ENCODE measurements around the gene CALCOCO2.

The CALCOCO2 gene

GRCh38 chr17:48873696-48874443, 43.0 kb downstream of the CALCOCO2 start:
- no peak for DNase-seq (ENCODE audit: low read depth, low spot score)
- in situ Hi-C loops (cut with HindIII; ENCODE audit: low sequenced_read_pairs), result no loop called here
- H3K4me3 ChIP-seq (ENCODE audit: low read depth, low read length), result no peak overlapping the region
- TF ChIP-seq CTCF (IDR thresholded peaks at IDR 0.05; ENCODE audit: low read depth, low read length), result no peak

- peak; percentile 96 for TF ChIP-seq CTCF (IDR thresholded peaks at IDR 0.05; ENCODE audit: low read depth, low read length)
- H3K4me3 ChIP-seq (ENCODE audit: low read depth, low read length), result no peak overlapping the region
- DNase-seq (ENCODE audit: low read depth, low spot score), result peak; percentile 67
- in situ Hi-C loops (cut with HindIII; ENCODE audit: low sequenced_read_pairs), result no loop called here
These were observed 48.4 kb downstream of the CALCOCO2 start for GRCh38 chr17:48878920-48879898.

- no peak for TF ChIP-seq CTCF (IDR thresholded peaks at IDR 0.05; ENCODE audit: low read depth, low read length)
- in situ Hi-C loops (cut with HindIII; ENCODE audit: low sequenced_read_pairs), result no loop called here
- H3K4me3 ChIP-seq (ENCODE audit: low read depth, low read length), result no peak overlapping the region
- no peak for DNase-seq (ENCODE audit: low read depth, low spot score)
These were observed 51.4 kb downstream of the CALCOCO2 start for GRCh38 chr17:48882272-48882671.

GRCh38 chr17:48883171-48883570, 52.3 kb downstream of the CALCOCO2 start:
- in situ Hi-C loops (cut with HindIII; ENCODE audit: low sequenced_read_pairs), result no loop called here

GRCh38 chr17:48890086-48890485, 59.3 kb downstream of the CALCOCO2 start:
- DNase-seq (ENCODE audit: low read depth, low spot score), result no peak
- no peak for TF ChIP-seq CTCF (IDR thresholded peaks at IDR 0.05; ENCODE audit: low read depth, low read length)
- in situ Hi-C loops (cut with HindIII; ENCODE audit: low sequenced_read_pairs), result no loop called here

More at GRCh38 chr17:48883171-48883570, 52.3 kb downstream of the CALCOCO2 start:
- H3K4me3 ChIP-seq (ENCODE audit: low read depth, low read length), result no peak overlapping the region
- no peak for DNase-seq (ENCODE audit: low read depth, low spot score)
- no peak for TF ChIP-seq CTCF (IDR thresholded peaks at IDR 0.05; ENCODE audit: low read depth, low read length)

GRCh38 chr17:48892940-48893645, 62.3 kb downstream of the CALCOCO2 start:
- no peak for TF ChIP-seq CTCF (IDR thresholded peaks at IDR 0.05; ENCODE audit: low read depth, low read length)
- no peak for DNase-seq (ENCODE audit: low read depth, low spot score)
- H3K4me3 ChIP-seq (ENCODE audit: low read depth, low read length), result peak overlapping the region; percentile 93
- in situ Hi-C loops (cut with HindIII; ENCODE audit: low sequenced_read_pairs), result no loop called here

More at GRCh38 chr17:48890086-48890485, 59.3 kb downstream of the CALCOCO2 start:
- H3K4me3 ChIP-seq (ENCODE audit: low read depth, low read length), result no peak overlapping the region
